SK-N-SH (cell line): Measurements from ENCODE around the gene SLC37A1. TPM values are rescaled to one million over a fixed set of nuclear protein-coding genes. Genes with fewer than 3 reads are reported as not detected.
A peak's percentile ranks its signal among the peaks of the same experiment; 100 is the strongest.

Experiments used
- CTCF ChIA-PET: fragments of 300-600, 350-600 bp; formaldehyde crosslinking; extraction: SDS; loops from one replicate; lab custom pipeline; 2021; lab: Yijun Ruan, JAX
- POLR2A ChIA-PET: fragments of 350-600 bp; sonication (Branson Sonifier 250); formaldehyde crosslinking; extraction: SDS; loops from one replicate; lab custom pipeline; 2020; ENCODE audit warnings: antibody characterized with exemption, inconsistent platforms; lab: Yijun Ruan, JAX
- DNase-seq: peaks from one replicate; pipeline ENCODE4 v3.0.0; 2012
- H2AFZ ChIP-seq: fragments of 200-600 bp; sonication (generic); 2 replicates; pipeline ENCODE4 v1.8.1; 2016; ENCODE audit warnings: antibody characterized with exemption, mild to moderate bottlenecking, low read depth
- H3F3A ChIP-seq: fragments of 200-600 bp; sonication (generic); replicated peaks from 2 replicates; pipeline ENCODE3; 2016; ENCODE audit warnings: antibody characterized with exemption, mild to moderate bottlenecking; ENCODE audit not compliant: insufficient read depth
- H3K27ac ChIP-seq, 2 experiments: fragments of 200-500 bp in 1 of 2; fragments of 200-600 bp in 1 of 2; sonication (Bioruptor generic) in 1 of 2; sonication (generic), shearing (Covaris generic) in 1 of 2; 2 replicates each; pipeline versions ENCODE4 v1.5.1 to v1.6.1; 2014 to 2016; ENCODE audit warnings: low read depth in 2 of 2, inconsistent platforms in 1 of 2, low read length in 1 of 2, mild to moderate bottlenecking in 1 of 2, mixed read lengths in 1 of 2
- H3K27me3 ChIP-seq: fragments of 200-600 bp; sonication (generic), shearing (Covaris generic); 2 replicates; pipeline ENCODE4 v1.6.1; 2016; ENCODE audit warnings: mixed run types; ENCODE audit not compliant: insufficient read depth
- H3K36me3 ChIP-seq, 2 experiments: fragments of 200-500 bp in 1 of 2; fragments of 200-600 bp in 1 of 2; sonication (Bioruptor generic) in 1 of 2; sonication (generic) in 1 of 2; replicated peaks in 1 of 2; 2 replicates each; pipeline versions ENCODE3 to v1.5.1; 2014 to 2016; ENCODE audit warnings: low read length in 1 of 2, mild to moderate bottlenecking in 1 of 2; ENCODE audit not compliant: insufficient read depth in 2 of 2, control insufficient read depth in 1 of 2
- H3K4me1 ChIP-seq, 2 experiments: fragments of 200-500 bp in 1 of 2; fragments of 200-600 bp in 1 of 2; sonication (Bioruptor generic) in 1 of 2; sonication (generic), shearing (Covaris generic) in 1 of 2; 2 replicates each; pipeline versions ENCODE4 v1.5.1 to v1.6.1; 2014 to 2016; ENCODE audit warnings: low read depth in 1 of 2, low read length in 1 of 2, mixed run types in 1 of 2; ENCODE audit not compliant: insufficient read depth in 2 of 2, control insufficient read depth in 1 of 2
- H3K4me2 ChIP-seq: fragments of 200-600 bp; sonication (generic), shearing (Covaris generic); 2 replicates; pipeline ENCODE4 v1.6.1; 2017; ENCODE audit warnings: mixed run types
- H3K4me3 ChIP-seq, 2 experiments: fragments of 200-500 bp in 1 of 2; fragments of 200-600 bp in 1 of 2; sonication (Bioruptor generic) in 1 of 2; sonication (generic), shearing (Covaris generic) in 1 of 2; 2 replicates each; pipeline versions ENCODE4 v1.5.1 to v1.8.1; 2014 to 2016; ENCODE audit warnings: low read depth in 2 of 2, inconsistent platforms in 1 of 2, low read length in 1 of 2, mild to moderate bottlenecking in 1 of 2, mixed read lengths in 1 of 2, moderate library complexity in 1 of 2
- H3K79me2 ChIP-seq: fragments of 200-600 bp; sonication (generic); 2 replicates; pipeline ENCODE4 v1.8.1; 2017; ENCODE audit warnings: mild to moderate bottlenecking; ENCODE audit not compliant: insufficient read depth
- H3K9ac ChIP-seq: fragments of 200-600 bp; sonication (generic); 2 replicates; pipeline ENCODE4 v1.6.1; 2017; ENCODE audit warnings: mixed run types
- H3K9me2 ChIP-seq: fragments of 200-600 bp; sonication (generic); 2 replicates; pipeline ENCODE4 v1.6.1; 2017; ENCODE audit warnings: mixed run types
- H3K9me3 ChIP-seq: fragments of 200-600 bp; sonication (generic); 2 replicates; pipeline ENCODE4 v1.6.1; 2017; ENCODE audit warnings: mixed run types, mild to moderate bottlenecking, moderate library complexity
- H4K20me1 ChIP-seq: fragments of 200-600 bp; sonication (generic); 2 replicates; pipeline ENCODE4 v1.6.1; 2017; ENCODE audit warnings: mild to moderate bottlenecking, mixed run types; ENCODE audit not compliant: insufficient read depth
- CHD2 ChIP-seq: fragments of 150-350 bp; IDR thresholded peaks from 2 replicates; pipeline ENCODE4 v1.6.1; 2018; ENCODE audit warnings: low read length; ENCODE audit not compliant: partially characterized antibody
- EP300 ChIP-seq, 2 experiments: IDR thresholded peaks; 2 replicates each; pipeline versions ENCODE4 v1.4.0 to v1.6.1; 2012; ENCODE audit warnings: borderline replicate concordance in 1 of 2, low read depth in 1 of 2, low read length in 1 of 2
- EZH2phosphoT487 ChIP-seq: fragments of 200-600 bp; sonication (generic); IDR thresholded peaks from 2 replicates; pipeline ENCODE4 v1.6.1; 2017; ENCODE audit warnings: low read depth, mixed run types, mild to moderate bottlenecking, antibody characterized with exemption, moderate library complexity, borderline replicate concordance
- FOSL2 ChIP-seq: IDR thresholded peaks from 2 replicates; pipeline ENCODE4 v1.4.0; 2012; ENCODE audit warnings: low read depth, mild to moderate bottlenecking, moderate library complexity, borderline replicate concordance
- FOXJ3 ChIP-seq: sonication (generic); formaldehyde crosslinking; IDR thresholded peaks from 2 replicates; pipeline ENCODE4 v1.5.1; 2020; ENCODE audit warnings: mild to moderate bottlenecking, missing genetic modification reagents
- JUND ChIP-seq: IDR thresholded peaks from 2 replicates; pipeline ENCODE4 v1.4.0; 2012
- MEF2A ChIP-seq: IDR thresholded peaks from 2 replicates; pipeline ENCODE4 v1.4.0; 2012; ENCODE audit warnings: low read depth, borderline replicate concordance
- NFIC ChIP-seq: IDR thresholded peaks from 2 replicates; pipeline ENCODE4 v1.4.0; 2012; ENCODE audit warnings: borderline replicate concordance
- PBX3 ChIP-seq: IDR thresholded peaks from 2 replicates; pipeline ENCODE4; 2012
- RFX5 ChIP-seq: IDR thresholded peaks from 2 replicates; pipeline ENCODE4 v1.6.1; 2012; ENCODE audit warnings: mild to moderate bottlenecking, improper control_type of control experiment, low read length
- SIN3A ChIP-seq: IDR thresholded peaks from 2 replicates; pipeline ENCODE4 v1.6.1; 2012; ENCODE audit warnings: low read depth, mild to moderate bottlenecking, low read length, moderate library complexity, borderline replicate concordance
- SMC3 ChIP-seq: IDR thresholded peaks from 2 replicates; pipeline ENCODE4 v1.6.1; 2012; ENCODE audit warnings: low read depth, low read length, improper control_type of control experiment
- TCF12 ChIP-seq: IDR thresholded peaks from 2 replicates; pipeline ENCODE4 v1.4.0; 2012
- USF1 ChIP-seq: IDR thresholded peaks from 2 replicates; pipeline ENCODE4 v1.4.0; 2012; ENCODE audit warnings: low read depth, borderline replicate concordance
- WGBS: methylation state at CpG from one replicate; pipeline ENCODE4 v1.1.6; 2017; ENCODE audit warnings: low lambda C conversion rate; 5-methylcytosine and 5-hydroxymethylcytosine counted together
- polyA plus RNA-seq, 3 experiments: library from polyadenylated mRNA; depleted of rRNA; stranded (reverse); fragments of >200 nt; gene quantifications; 2 replicates each; pipeline ENCODE4 v1.2.3, GENCODE V29; 2012
- TF ChIP-seq, protein P1 (sequence below): IDR thresholded peaks from 2 replicates; pipeline ENCODE4 v1.4.0; 2012; ENCODE audit warnings: low read depth, borderline replicate concordance
- TF ChIP-seq, protein P2 (sequence below): fragments of 150-350 bp; IDR thresholded peaks from 2 replicates; pipeline ENCODE4 v1.6.1; 2016; ENCODE audit warnings: mild to moderate bottlenecking, low read depth, low read length
- TF ChIP-seq, protein P3 (sequence below): IDR thresholded peaks from 2 replicates; pipeline ENCODE4 v1.6.1; 2012; ENCODE audit warnings: mild to moderate bottlenecking, low read depth, low read length, moderate library complexity

Gene SLC37A1
- polyA plus RNA-seq, 1 of the 3 experiments (the other 2 are of a cell fraction), result 2.8 TPM

DNA sequence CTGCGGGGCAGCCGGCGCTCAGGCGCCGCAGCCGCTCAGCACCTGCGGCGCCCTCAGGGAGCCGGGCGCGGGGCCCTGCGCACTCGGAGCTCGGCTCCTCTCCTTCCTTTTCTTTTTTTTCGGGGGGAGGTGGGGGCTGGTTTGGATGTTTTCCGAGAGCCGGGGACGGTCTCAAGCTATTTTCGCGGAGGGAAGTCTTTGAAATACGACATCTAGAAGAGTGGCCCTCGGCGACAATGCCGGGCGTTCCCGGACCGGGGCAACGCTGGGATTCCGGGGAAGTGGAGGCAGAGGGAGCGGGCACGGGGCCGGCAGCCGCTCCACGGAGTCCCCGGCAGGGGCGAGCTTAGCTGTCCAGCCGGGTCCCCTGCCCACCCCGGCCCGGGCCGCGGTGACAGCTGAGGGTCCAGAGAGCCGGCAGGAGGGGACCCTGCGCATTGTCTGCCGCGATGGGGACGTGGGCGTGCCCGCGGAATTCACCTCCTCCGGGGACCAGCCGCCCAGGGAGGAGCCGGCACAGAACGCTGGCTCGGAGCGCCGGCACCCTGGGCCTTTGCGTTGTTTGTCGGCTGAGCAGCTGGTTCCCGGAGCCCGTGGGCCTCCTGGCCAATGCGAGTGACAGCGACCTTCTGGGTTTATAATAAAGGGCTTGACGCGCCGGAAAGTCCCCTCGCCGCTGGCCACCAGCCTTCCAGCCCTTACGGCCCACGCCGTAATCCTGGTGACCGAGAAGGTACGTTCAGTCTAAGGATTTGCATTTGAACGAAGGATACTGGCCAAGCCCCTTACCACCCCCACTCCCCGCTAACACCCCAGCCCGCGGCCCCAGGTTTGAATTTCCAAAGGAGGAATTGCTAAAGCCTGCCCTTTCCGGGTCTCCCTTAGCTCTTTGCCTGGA is 582 bp downstream of the SLC37A1 start (continued):
- no peak for TF ChIP-seq SIN3A
- no peak for TF ChIP-seq CHD2
- TF ChIP-seq, protein P1, sequence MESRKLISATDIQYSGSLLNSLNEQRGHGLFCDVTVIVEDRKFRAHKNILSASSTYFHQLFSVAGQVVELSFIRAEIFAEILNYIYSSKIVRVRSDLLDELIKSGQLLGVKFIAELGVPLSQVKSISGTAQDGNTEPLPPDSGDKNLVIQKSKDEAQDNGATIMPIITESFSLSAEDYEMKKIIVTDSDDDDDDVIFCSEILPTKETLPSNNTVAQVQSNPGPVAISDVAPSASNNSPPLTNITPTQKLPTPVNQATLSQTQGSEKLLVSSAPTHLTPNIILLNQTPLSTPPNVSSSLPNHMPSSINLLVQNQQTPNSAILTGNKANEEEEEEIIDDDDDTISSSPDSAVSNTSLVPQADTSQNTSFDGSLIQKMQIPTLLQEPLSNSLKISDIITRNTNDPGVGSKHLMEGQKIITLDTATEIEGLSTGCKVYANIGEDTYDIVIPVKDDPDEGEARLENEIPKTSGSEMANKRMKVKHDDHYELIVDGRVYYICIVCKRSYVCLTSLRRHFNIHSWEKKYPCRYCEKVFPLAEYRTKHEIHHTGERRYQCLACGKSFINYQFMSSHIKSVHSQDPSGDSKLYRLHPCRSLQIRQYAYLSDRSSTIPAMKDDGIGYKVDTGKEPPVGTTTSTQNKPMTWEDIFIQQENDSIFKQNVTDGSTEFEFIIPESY, result no peak
- TF ChIP-seq, protein P2, sequence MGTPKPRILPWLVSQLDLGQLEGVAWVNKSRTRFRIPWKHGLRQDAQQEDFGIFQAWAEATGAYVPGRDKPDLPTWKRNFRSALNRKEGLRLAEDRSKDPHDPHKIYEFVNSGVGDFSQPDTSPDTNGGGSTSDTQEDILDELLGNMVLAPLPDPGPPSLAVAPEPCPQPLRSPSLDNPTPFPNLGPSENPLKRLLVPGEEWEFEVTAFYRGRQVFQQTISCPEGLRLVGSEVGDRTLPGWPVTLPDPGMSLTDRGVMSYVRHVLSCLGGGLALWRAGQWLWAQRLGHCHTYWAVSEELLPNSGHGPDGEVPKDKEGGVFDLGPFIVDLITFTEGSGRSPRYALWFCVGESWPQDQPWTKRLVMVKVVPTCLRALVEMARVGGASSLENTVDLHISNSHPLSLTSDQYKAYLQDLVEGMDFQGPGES, result no peak
- no peak for TF ChIP-seq PBX3
- TF ChIP-seq EZH2phosphoT487, result no peak
- no peak for TF ChIP-seq EP300 (IDR thresholded peaks at IDR 0.05; ENCODE audit: borderline replicate concordance in 1 of 2, low read depth in 1 of 2, low read length in 1 of 2)
- no peak for TF ChIP-seq NFIC

- Histone ChIP-seq H3K4me3 (peak overlapping the region; percentile 61 to 73), H3K9me3 (no peaks in the 10 kb centered on the region), H3K4me1 (peaks cover 0 to 2% of the 10 kb centered on the region in 2 experiments; a peak in 2 of 4 replicates), H4K20me1 (no peaks in the 10 kb centered on the region), H3K9me2 (no peaks in the 10 kb centered on the region), H3K27me3 (no peaks in the 10 kb centered on the region), H3K36me3 (no peaks in the 10 kb centered on the region), H3K9ac (no peak overlapping the region), H2AFZ (peak overlapping the region; percentile 99; the same call in 1 of the 2 replicates), H3F3A (no peaks in the 10 kb centered on the region), H3K79me2 (no peaks in the 10 kb centered on the region), H3K4me2 (peak overlapping the region; percentile 96), H3K27ac (no peak overlapping the region)
- WGBS, result 40% methylated on average over 5 of the region's 5 CpGs
- DNase-seq, result no peak
- POLR2A ChIA-PET, result no interaction called here
- CTCF ChIA-PET, result interaction anchor here (0.6 to 0.9 kb wide), 4 partner anchors 18 to 72 kb away, joined by 3 read pairs; no protein-coding TSS in a partner anchor
- TF ChIP-seq FOSL2 (no peak), TCF12 (no peak), SMC3 (no peak), USF1 (no peak), FOXJ3 (CRISPR knock-in tag) (no peak), JUND (no peak), NFIC (no peak), EZH2phosphoT487 (no peak), RFX5 (no peak), MEF2A (no peak)
- TF ChIP-seq, protein P3, sequence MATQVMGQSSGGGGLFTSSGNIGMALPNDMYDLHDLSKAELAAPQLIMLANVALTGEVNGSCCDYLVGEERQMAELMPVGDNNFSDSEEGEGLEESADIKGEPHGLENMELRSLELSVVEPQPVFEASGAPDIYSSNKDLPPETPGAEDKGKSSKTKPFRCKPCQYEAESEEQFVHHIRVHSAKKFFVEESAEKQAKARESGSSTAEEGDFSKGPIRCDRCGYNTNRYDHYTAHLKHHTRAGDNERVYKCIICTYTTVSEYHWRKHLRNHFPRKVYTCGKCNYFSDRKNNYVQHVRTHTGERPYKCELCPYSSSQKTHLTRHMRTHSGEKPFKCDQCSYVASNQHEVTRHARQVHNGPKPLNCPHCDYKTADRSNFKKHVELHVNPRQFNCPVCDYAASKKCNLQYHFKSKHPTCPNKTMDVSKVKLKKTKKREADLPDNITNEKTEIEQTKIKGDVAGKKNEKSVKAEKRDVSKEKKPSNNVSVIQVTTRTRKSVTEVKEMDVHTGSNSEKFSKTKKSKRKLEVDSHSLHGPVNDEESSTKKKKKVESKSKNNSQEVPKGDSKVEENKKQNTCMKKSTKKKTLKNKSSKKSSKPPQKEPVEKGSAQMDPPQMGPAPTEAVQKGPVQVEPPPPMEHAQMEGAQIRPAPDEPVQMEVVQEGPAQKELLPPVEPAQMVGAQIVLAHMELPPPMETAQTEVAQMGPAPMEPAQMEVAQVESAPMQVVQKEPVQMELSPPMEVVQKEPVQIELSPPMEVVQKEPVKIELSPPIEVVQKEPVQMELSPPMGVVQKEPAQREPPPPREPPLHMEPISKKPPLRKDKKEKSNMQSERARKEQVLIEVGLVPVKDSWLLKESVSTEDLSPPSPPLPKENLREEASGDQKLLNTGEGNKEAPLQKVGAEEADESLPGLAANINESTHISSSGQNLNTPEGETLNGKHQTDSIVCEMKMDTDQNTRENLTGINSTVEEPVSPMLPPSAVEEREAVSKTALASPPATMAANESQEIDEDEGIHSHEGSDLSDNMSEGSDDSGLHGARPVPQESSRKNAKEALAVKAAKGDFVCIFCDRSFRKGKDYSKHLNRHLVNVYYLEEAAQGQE, result no peak
- TF ChIP-seq, protein P2, result no peak
Measured at GRCh38 chr21:42514883-42515228, 1.2 kb downstream of the SLC37A1 start.
